WI38 (cell line): ENCODE measurements around the gene CSF1R.
"Not testable (repeated sequence)": the region's sequence is repeated elsewhere in the genome, so short reads cannot be mapped to it uniquely, and the experiment has no call there.

Source experiments
- H3K4me3 ChIP-seq: 2 replicates; pipeline ENCODE4 v1.5.1; 2011; ENCODE audit warnings: low read depth, mild to moderate bottlenecking, control low read depth, low read length
- CTCF ChIP-seq: IDR thresholded peaks from 2 replicates; pipeline ENCODE4 v1.5.1; 2012; ENCODE audit warnings: low read depth, mild to moderate bottlenecking, control low read depth, low read length

The CSF1R gene

GRCh38 chr5:150052956-150053712, 33.2 kb downstream of the CSF1R start:
- TF ChIP-seq CTCF, result no peak

GRCh38 chr5:150052226-150052955, 34.0 kb downstream of the CSF1R start:
- no peak for TF ChIP-seq CTCF
- no peak overlapping the region for H3K4me3 ChIP-seq

More at GRCh38 chr5:150052956-150053712, 33.2 kb downstream of the CSF1R start:
- H3K4me3 ChIP-seq, result no peak overlapping the region

- H3K4me3 ChIP-seq, result no peak overlapping the region
These were observed 34.6 kb downstream of the CSF1R start for GRCh38 chr5:150051657-150052195.

GRCh38 chr5:150050172-150050811, 36.1 kb downstream of the CSF1R start:
- not testable (repeated sequence) for H3K4me3 ChIP-seq

More at GRCh38 chr5:150051657-150052195, 34.6 kb downstream of the CSF1R start:
- TF ChIP-seq CTCF, result no peak

- TF ChIP-seq CTCF, result no peak
- H3K4me3 ChIP-seq, result no peak overlapping the region
These were observed 40.3 kb downstream of the CSF1R start for GRCh38 chr5:150046031-150046430.

GRCh38 chr5:150045549-150045948, 40.8 kb downstream of the CSF1R start:
- H3K4me3 ChIP-seq, result no peak overlapping the region
- TF ChIP-seq CTCF, result no peak

- no peak overlapping the region for H3K4me3 ChIP-seq
- TF ChIP-seq CTCF, result no peak
These were observed 41.6 kb downstream of the CSF1R start for GRCh38 chr5:150044712-150045111.
